NCI-H2196 treated with DMSO at 0.1 percent for 48 hours (cell line): ENCODE results near the gene RASD2.

ENCODE experiments used
- DNase-seq: peaks from one replicate; lab custom pipeline; 2025; ENCODE audit not compliant: unreplicated experiment; lab: John Stamatoyannopoulos, UW

RASD2 gene

DNA sequence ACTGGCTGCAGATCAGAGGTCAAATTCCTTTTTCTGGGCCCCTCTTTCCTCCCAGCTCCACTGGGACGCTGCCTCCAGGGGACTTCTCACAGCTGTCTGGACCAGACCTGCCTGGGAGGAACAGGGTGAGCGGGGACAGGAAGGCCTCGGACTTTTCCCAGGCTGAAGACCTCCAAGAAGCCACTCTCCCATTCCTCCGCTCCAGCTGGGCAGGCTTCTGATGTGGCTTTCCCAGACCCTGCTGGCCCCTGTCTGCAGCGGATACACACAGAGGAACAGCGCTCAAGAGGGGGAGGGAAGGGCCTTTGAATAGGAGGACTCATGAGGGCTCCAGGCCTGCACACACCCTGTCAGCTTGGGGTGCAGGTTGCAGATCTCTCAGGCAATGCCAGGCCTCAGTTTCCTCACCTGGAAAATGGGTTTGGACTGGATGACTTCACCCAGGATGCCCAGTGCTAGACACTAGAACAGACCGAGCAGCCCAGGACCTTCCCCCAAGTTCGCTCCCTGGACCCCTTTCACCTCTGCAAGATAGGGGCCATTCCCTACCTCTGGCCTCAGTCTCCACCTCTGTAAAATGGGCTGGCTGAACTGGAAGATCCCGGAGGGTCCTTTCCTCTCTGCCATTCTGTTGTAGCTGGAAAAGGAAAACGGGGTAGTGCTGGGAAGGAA, 39.9 kb downstream of the RASD2 start:
- no peak for DNase-seq

DNA sequence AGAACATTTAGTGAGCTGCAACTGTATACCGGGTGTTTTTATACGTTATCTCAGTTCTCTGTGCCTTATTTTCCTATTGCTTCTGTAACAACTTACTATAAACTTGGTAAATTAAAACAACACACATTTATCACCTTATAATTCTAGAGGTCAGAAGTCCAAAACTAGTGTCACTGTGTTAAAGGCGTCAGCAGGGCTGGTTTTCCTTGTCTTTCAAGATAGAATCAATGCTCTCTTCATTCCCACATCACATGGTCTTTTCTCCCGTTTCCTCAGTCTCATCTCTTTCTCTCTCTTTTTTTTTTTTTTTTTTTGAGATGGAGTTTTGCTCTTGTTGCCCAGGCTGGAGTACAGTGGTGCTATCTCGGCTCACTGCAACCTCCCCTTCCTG, 40.4 kb downstream of the RASD2 start:
- no peak for DNase-seq

DNA sequence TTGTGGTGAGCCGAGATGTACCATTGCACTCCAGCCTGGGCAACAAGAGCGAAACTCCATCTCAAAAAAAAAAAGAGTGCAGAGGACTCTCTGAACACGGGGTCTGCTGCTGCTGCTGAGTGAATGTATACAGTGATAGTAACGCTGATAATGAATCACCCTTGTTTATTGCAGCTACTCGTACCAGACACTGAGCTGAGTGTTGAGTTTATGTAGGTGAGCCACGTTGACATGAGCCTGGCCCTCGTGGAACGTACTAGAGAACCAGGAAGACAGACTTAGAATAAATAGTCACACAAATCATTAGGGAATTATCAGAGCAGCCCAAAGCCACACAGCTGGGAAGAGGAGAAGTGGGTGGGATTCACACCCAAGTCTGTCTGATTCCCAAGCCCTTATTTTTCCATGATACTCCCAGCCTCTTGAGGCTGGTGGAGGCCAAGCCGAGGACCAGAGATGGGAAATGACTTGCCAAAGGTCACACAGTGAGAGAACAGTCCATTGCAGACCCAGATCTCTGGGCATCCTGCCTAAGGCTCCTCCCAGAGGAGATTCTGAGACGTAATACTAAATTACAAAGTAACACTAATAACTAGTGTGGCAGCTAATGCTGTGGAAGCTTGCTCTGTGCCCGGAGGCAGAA, 41.7 kb downstream of the RASD2 start:
- no peak for DNase-seq

DNA sequence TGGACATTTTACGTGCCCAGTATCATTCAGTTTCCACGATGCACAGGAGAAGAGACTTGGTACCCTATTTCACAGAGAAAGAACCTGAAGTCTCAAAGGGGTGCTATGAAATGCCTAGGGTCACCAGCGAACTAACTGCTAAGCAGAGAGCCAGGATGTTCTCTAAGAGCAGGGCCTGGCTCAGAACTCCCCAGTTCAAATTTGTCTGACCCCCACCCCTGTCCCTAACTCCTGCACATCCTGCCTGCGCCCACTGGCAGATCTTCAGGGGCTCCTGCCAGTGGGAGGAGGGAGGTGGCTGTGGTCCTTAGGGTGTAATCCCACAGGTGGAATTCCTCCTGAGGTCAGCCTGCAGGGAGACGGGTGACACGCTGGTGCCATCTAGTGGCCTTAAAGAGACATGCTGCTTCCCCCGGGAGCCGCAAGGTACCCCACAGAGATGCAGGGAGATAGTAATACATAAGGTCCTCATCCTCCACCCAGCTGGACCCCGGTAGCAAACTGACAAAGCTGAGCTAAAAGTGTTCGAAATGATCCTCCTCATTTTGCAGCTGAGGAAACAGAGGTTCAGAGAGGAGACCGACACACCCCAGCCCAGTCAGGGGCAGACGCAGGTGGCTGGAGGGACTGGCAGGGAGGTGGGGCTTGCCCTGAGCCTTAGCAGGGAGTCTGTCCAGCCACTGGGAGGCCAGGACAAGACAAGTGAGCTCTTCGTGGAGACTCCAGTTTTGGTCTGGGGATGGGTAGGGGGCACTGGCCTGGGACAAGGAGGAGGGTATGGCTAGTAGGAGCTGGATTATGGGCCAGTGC, 42.4 kb downstream of the RASD2 start:
- peak; percentile 39 for DNase-seq

DNA sequence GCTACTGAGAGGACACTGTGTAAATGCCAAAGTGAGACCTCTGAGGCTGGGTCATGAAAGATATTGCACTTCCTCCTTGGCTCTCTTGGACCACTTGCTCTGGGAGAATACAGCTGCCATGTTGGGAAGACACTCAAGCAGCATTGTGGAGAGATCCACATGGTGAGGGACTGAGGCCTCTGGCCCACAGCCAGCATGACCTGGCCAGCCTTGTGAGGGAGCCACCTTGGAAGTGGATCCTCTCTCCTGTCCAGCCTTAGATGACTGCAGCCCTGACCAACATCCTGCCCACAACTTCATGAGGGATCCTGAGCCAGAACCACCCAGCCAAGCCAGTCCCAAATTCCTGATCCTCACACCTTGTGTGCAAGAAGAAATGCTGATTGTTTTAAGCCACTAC, 46.1 kb downstream of the RASD2 start:
- DNase-seq, result no peak

DNA sequence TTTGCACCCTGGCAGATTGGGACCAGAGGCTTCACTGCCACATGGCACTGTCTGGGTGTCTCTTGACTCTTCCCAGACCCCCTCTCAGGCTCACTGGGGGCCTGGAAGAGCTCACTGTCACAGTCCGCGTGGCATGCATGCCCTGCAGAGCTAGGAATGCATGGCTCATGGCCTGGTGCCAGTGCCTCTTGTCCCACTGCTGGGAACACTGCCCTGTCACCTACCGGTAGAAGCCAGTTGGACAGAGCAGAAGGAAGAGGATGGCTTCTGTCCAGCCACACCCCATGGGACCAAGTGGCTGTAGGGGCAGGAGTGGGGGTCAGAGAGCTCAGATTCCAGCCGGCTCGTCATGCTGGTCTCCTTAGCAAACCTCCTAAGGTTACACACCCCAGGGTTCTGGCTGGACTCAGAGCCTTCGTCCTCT, 46.8 kb downstream of the RASD2 start:
- DNase-seq, result no peak

DNA sequence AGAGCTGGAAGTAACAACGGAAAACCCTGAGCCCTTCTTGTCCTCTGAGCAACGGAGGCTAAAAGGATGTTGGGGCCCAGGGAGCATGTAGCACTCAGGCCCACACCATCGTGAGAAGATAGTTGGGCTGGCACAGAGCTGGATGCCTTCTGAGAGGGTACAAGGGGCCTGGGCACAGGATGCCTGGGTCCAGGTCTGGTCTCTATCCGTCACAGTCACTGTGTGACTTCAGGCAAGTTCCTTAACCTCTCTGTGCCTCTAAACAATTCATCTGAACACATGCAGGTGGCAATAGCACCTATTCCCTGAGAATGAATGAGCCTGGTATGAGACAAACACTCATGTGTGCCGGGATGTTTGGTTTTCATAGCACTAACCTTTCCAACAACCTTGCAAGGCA, 47.3 kb downstream of the RASD2 start:
- no peak for DNase-seq

DNA sequence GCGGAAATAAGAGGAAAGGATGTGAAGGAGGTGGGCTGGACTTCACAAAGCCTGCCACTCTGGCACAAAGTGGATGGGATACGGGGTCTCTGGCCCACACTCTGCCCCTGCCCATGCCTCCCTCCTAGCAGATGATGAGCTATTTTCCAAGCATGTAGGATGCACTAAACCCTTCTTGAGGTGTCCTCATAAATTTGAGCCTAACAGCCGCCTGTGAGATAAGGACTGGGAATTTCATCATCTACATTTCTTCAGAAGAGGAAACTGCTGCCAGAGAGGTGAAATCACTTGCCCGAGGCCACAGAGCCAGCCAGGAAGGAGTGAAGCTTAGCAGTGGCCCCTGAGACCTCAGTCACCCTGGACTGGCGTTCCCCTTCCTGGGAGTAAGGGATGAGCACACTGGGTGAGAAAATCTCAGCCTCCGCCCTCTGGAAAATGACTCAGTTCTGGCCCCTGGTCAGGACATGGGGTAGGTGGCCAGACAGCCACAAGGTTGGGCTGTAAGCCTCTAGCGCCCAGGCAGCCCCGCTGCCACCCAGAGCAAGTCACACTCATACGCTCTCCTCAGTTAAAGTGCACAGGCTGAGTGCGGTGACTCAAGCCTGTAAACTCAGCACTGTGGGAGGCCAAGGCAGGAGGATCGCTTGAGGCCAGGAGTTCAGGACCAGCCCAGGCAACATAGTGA, 48.6 kb downstream of the RASD2 start:
- no peak for DNase-seq

DNA sequence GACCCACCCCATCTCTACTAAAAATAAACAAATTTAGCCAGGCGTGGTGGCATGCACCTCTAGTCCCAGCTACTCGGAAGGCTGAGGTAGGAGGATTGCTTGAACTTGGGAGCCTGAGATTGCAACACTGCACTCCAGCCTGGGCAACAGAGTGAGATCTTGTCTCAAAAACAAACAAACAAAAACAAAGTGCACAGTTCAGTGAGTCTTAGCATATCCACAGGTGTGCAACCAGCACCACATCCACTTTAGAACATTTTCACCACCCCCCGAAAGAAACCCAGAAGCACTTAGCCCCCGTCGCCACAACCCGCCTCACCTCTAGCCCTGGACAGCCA, 49.1 kb downstream of the RASD2 start:
- no peak for DNase-seq

DNA sequence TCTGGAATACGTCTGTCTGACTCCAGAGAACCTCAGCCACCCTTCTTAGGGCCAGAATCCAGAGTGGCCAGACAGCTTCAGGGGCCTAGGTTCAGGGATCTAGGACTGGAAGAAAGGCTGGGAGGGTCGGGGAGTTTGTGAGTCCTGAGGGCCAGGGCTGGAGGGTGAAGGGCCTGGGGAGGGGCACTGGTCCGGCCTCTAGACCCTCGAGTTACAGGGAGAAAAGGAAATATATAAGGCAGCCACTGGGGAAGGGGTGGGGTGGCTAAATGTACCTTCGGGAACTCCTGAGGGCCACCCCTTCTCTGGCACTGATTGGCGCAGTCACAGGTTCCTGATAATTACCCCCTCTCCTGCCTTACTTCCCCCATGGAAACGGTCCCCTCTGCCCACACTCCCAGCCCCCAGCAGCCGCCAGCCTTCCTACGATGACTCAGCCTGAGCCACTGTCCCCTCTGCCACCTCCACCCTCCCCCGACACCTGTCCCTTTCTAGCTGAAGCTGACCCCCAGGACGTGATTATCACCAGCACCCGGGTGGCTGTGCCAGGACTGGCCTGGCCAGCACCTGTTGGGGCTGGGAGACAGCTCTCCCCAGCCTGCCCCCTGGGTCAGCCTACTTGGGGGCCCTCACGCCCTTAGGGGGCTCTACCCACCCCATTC, 50.1 kb downstream of the RASD2 start:
- no peak for DNase-seq

DNA sequence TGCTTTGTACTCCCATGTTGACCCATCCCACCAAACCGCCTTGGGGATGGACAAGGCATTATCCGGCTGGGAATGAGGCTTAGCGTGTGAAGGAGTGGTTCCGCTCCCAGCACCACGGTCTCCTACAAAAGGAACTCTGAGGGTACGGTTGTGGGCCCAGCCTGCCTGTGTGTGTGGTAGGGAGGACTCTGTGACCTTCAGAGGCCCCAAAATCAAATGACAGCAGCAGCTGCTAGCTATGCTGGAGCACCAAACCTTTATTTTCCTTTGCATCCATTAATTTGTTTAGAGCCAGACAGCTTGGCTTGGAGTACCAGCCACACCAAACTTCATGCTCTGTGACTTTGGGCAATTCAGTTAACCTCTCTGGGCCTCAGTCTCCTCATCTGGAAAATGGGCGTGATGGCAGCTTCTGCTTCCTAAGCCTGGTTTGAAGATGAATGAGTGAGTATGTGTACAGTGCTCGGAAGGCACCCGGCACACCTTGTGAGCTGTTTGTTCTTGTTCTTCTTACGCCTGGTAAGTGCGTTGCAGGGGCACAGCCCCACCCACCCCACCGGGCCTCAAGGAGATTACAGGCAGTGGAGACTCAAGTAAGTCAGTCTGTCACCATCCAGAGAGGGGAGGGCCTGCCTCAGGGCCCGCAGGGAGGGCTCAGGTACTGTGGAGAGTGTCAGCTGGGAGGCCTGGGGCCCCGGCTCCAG, 51.2 kb downstream of the RASD2 start:
- DNase-seq, result no peak

DNA sequence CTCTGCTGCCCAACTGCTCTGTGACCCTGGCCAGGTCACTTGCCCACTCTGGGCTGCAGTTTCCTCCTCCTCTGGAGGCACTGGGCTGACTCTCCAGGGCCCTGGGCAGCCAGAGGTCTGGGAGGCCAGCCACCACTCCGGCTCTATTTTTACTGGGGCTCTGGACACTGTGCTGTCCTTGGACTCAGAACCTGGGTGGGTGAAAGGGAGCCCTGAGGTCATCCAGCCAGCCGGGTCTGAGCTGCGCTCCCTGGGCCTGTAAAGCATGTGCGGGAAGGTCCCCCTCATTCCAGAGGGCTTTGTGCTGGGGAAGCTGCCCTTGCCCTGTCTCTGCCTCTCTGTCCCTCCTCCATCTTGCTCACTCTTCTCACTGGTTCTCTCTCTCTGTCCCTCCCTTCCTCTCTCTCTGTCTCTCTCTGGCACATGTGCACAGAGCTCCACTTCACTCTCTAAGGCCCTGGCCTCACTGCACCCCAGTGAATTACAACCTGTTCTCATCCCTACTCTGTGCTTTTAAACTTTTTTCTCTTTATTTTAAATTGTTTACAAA, 51.9 kb downstream of the RASD2 start:
- no peak for DNase-seq

DNA sequence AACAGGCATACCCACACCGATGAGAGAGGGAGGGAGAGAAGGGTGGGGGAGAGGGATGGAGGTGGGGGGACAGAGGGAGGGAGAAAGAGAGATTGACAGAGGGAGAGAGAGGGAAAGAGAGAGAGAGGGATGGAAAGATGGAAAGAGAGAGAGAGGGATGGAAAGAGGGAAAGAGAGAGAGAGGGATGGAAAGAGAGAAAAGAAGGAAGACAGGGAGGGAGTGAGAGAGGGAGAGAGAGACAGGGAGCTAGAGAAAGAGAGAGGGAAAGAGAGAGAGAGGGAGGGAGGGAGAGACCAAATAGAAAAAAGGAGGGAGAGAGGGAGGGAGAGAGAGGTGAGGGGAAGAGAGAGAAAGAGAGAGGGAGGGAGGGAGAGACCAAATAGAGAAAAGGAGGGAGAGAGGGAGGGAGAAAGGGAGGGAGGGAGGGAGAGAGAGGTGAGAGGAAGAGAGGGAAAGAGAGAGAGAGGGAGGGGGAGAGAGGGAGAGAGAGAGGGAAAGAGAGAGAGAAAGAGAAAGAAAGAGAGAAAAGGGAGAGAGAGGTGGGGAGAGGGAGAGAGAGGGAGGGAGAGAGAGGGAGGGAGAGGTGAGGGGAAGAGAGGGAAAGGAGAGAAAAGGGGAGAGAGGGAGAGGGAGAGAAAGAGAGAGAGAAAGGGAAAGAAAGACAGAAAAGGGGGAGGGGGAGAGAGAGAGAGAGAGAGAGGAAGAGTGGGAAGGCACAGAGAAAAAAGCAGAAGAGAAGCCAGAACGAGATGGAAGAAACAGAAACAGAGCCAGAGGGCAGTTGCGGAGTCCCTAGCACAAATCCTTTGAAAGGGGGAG, 52.6 kb downstream of the RASD2 start:
- no peak for DNase-seq

DNA sequence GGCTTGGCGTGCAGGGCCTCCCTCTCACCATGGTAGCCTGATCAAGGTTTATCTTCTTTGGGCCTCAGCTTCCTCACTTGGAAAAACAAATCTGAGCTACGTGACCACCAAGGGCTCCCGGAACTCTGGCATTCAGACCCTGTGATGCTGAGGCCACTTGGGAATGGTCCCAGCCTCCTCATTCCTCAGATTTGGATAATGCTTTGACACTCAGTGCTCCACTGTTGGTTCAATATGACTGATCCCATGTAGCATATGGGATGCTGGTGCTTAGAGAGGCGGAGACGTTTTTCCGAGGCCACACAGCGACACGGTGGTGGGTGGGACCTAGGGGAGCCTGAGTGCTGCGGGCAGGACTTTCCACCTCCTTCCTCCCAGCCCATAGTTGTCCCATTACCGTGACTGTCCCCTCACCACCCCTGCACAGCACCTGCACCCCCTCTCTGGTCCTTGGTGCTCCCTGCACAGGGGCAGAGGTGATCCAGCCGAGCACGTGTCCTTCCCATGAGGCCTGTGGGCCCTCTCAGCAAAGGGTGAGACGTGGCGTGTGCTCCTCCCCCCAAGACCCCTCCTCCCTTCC, 53.4 kb downstream of the RASD2 start:
- DNase-seq, result no peak

DNA sequence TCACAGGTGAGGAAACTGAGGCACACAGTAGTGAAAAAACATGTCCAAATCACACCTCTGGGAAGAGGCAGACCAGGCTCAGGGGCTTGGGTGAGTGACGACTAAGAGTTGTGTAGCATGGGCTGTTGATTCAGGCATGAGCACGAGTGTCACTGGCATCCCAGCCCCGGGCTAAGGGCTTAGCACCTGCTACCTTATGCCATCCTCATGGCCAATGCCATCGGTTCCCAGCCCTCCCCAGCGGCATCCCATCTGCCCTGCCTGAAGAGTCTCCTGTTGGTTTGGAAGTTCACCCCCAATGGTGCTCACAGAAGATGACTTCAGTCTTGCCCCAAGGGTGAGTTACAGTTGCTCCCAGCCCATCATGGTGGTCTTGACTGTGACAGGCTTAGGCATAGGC, 54.1 kb downstream of the RASD2 start:
- DNase-seq, result no peak

DNA sequence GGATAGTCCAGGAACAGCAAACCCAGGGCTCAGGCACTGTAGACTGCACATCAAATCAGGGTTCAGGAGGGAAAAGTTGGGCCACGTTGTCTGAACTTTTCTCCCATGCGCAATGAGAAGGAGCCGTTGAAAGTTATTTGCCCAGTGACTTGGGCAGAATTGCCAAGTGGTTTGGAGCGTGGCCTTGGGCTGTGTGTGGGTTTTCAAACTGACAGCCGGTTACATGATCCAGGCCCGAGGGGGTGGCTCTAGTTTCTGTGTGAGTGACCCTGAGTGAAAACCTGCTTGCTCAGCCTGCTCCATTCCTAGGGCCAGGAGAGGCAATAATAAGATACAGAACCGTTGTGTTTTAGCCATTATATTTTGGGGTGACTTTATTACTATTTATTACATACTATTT, 56.2 kb downstream of the RASD2 start:
- no peak for DNase-seq

DNA sequence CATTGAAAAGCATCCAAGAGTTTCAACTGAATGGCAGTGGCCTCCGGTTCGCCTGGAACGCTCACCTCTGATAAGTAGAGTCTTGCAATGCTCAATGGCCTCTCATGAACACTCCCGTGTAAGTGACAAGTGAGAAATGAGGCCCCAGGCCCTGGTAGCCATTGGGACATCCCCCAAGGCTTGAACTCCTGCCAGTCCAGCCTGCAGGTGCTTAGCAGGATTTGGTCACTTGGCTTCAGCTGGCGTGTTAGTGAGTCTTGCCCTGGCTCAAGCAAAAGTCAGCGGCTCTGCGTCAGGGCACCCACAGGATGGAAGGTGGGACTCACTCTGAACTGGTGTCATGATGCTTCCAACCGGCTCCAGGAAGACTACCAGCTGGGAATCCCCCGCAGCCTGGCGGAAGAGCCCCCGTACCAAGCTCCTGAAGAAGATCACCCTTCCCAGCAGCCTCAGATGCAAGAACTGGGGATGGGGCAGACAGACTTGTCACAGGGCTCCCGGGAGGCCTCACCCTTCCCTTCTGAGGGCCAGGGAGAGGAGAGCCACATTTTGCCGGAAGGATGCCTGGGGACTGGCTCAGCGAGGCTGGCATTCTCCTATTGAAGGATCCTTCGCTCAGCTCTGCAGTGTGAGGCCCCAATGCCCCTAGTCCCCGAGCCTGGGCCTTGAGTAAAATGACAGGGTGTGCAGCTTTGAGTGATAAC, 57.2 kb downstream of the RASD2 start:
- no peak for DNase-seq

DNA sequence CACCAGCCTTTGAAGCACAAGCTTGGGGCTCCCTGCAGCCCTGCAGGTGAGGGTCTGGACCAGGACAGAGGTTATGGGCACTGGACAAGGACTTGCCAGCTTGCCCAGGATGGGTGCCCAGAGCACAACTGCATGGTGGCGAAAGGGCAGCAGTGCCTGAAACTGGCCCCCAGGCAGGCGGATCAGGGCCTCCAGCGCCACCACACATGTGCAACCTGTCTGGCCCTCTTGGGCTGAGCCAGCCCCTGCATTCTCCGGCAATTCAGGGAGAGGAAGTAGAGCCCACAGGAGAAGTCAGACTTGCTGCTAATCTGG, 57.7 kb downstream of the RASD2 start:
- DNase-seq, result no peak

DNA sequence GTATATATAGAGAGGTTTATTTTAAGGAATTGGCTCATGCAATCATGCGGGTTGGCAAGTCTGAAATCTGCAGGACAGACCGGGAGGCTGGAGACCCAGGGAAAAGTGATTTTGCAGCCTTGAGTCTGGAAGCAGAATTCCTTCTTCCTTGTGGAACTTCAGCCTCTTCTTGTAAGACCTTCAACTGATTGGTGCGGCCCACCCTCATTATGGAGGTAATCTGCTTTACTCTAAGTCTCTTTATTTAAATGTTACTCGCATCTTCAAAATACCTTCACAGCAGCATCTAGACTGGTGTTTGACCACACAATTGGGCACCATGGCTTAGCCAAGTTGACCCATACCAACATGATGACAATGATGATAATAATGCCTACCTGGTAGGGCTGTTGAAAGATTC, 58.7 kb downstream of the RASD2 start:
- DNase-seq, result no peak
